ENCODE results near the gene PCDHGA7.
"Not testable (repeated sequence)": the region's sequence is repeated elsewhere in the genome, so short reads cannot be mapped to it uniquely, and the experiment has no call there.

Gene PCDHGA7

GRCh38 chr5:141430332-141431113 lies 48.0 kb downstream of the PCDHGA7 start, which contains the start of gene PCDHGA12:
Gene PCDHGA12 (plus strand): TSS chr5:141430507. CDS start chr5:141430760, 253 bp downstream.
- DNase-seq (ENCODE audit: low spot score) = peak; percentile 65

- DNase-seq (ENCODE audit: low spot score) = no peak
Observed at GRCh38 chr5:141431286-141431685, 48.7 kb downstream of the PCDHGA7 start.

GRCh38 chr5:141432308-141432707 lies 49.8 kb downstream of the PCDHGA7 start:
- not testable (repeated sequence) for DNase-seq (ENCODE audit: low spot score)

- not testable (repeated sequence) for DNase-seq (ENCODE audit: low spot score)
Observed at GRCh38 chr5:141432726-141433125, 50.2 kb downstream of the PCDHGA7 start.

GRCh38 chr5:141434006-141434405 lies 51.5 kb downstream of the PCDHGA7 start:
- no peak for DNase-seq (ENCODE audit: low spot score)
